ENCODE data around the gene PNMA8C.

- TF ChIP-seq CTCF (IDR thresholded peaks at IDR 0.05) (peak in 5 of 12 donors; percentile 13 to 38 (median 28)), POLR2A (IDR thresholded peaks at IDR 0.05) (no peak)
Observed at GRCh38 chr19:46404055-46404752, 24.5 kb downstream of the PNMA8C start.

Measured in heart left ventricle (tissue), 13 donors.